CD4-positive, alpha-beta T cell treated with Interferon gamma for 1 hour (primary cell): Measurements from ENCODE around the gene ZNF366.

Experiments used
- DNase-seq: peaks from one replicate; pipeline ENCODE4 v3.0.0-alpha.2; 2020

ZNF366 gene

GRCh38 chr5:72519111-72519510 is 11.9 kb upstream of the ZNF366 start:
- DNase-seq: no peak

- peak; percentile 30 for DNase-seq
Observed at GRCh38 chr5:72518001-72518683, 10.9 kb upstream of the ZNF366 start.

GRCh38 chr5:72516916-72517315 is 9.7 kb upstream of the ZNF366 start:
- DNase-seq: no peak

GRCh38 chr5:72515211-72515610 is 8.0 kb upstream of the ZNF366 start:
- DNase-seq: no peak

GRCh38 chr5:72512593-72512860 is 5.3 kb upstream of the ZNF366 start:
- DNase-seq: no peak

- no peak for DNase-seq
Observed at GRCh38 chr5:72511774-72512592, 4.8 kb upstream of the ZNF366 start.

GRCh38 chr5:72511366-72511765 is 4.2 kb upstream of the ZNF366 start:
- no peak for DNase-seq

GRCh38 chr5:72510610-72511181 is 3.5 kb upstream of the ZNF366 start:
- DNase-seq: peak; percentile 9

- no peak for DNase-seq
Observed at GRCh38 chr5:72509401-72509800, 2.2 kb upstream of the ZNF366 start.

- DNase-seq: no peak
Observed at GRCh38 chr5:72508241-72509170, 1.3 kb upstream of the ZNF366 start.

GRCh38 chr5:72507907-72508238 is 663 bp upstream of the ZNF366 start:
- DNase-seq: no peak

GRCh38 chr5:72506158-72506549 is 1.1 kb downstream of the ZNF366 start:
- no peak for DNase-seq

GRCh38 chr5:72505539-72506157 is 1.6 kb downstream of the ZNF366 start:
- no peak for DNase-seq

- no peak for DNase-seq
Observed at GRCh38 chr5:72505016-72505415, 2.2 kb downstream of the ZNF366 start.

- DNase-seq: no peak
Observed at GRCh38 chr5:72503888-72504491, 3.2 kb downstream of the ZNF366 start.

- DNase-seq: no peak
Observed at GRCh38 chr5:72501488-72501887, 5.7 kb downstream of the ZNF366 start.

- no peak for DNase-seq
Observed at GRCh38 chr5:72499730-72500129, 7.5 kb downstream of the ZNF366 start.

- DNase-seq: no peak
Observed at GRCh38 chr5:72499090-72499489, 8.1 kb downstream of the ZNF366 start.

- DNase-seq: no peak
Observed at GRCh38 chr5:72498284-72498683, 8.9 kb downstream of the ZNF366 start.

- no peak for DNase-seq
Observed at GRCh38 chr5:72497823-72498222, 9.4 kb downstream of the ZNF366 start.

- DNase-seq: no peak
Observed at GRCh38 chr5:72495410-72495809, 11.8 kb downstream of the ZNF366 start.

- DNase-seq: no peak
Observed at GRCh38 chr5:72494623-72495124, 12.5 kb downstream of the ZNF366 start.
